Mesothelial cell of epicardium (in vitro differentiated cells): ENCODE data around the gene CASZ1. TPM values are rescaled to one million over a fixed set of nuclear protein-coding genes. Genes with fewer than 3 reads are reported as not detected.

ENCODE experiments used
- DNase-seq, 2 experiments: peaks; one replicate each; pipeline ENCODE4 v3.0.0; 2021; ENCODE audit warnings: low spot score in 2 of 2; ENCODE audit not compliant: unreplicated experiment in 2 of 2
- H3K27ac Mint-ChIP-seq: 2 replicates; pipeline ENCODE4 v1.8.0; 2021; ENCODE audit warnings: mixed read lengths
- H3K27me3 Mint-ChIP-seq: 2 replicates; pipeline ENCODE4 v1.8.0; 2021; ENCODE audit warnings: low read depth, mixed read lengths
- H3K36me3 Mint-ChIP-seq: 2 replicates; pipeline ENCODE4 v1.8.0; 2021; ENCODE audit warnings: mixed read lengths
- H3K4me1 Mint-ChIP-seq: 2 replicates; pipeline ENCODE4 v1.8.0; 2021; ENCODE audit warnings: mixed read lengths
- H3K4me3 Mint-ChIP-seq: 2 replicates; pipeline ENCODE4 v1.8.0; 2021; ENCODE audit warnings: mild to moderate bottlenecking, moderate library complexity, mixed read lengths
- H3K9me3 Mint-ChIP-seq: 2 replicates; pipeline ENCODE4 v1.8.0; 2021; ENCODE audit warnings: mixed read lengths
- total RNA-seq: library from RNA; stranded (reverse); gene quantifications from 3 replicates; pipeline ENCODE4 v1.2.1, GENCODE V29; 2021
- TF ChIP-seq, protein P1 (sequence below): fragments of 200-600 bp; sonication (generic); IDR thresholded peaks from one replicate; pipeline ENCODE4 v1.5.0; 2021; ENCODE audit warnings: antibody characterized with exemption; ENCODE audit not compliant: unreplicated experiment

The CASZ1 gene
- total RNA-seq, 1 donor from 2014 or later = 8.9 TPM

DNA sequence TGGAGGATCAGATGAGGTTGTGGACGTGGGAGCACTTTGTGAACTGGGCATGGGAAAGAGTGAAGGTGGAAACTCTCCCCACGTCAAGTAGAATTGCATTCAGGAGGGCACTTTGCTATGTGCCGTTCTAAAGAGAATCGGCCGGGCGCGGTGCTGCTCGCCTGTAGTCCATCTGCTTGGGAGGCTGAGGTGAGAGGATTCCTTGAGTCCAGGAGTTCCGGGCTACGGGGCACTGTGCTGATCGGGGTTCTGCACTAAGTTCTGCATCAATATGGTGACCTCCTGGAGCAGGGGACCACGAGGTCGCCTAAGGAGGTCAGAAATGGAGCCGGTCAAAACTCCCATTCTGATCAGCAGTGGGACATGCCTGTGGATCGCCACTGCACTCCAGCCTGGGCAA, 179.8 kb downstream of the CASZ1 start:
- no peaks in the 10 kb centered on the region for H3K27me3 Mint-ChIP-seq
- H3K36me3 Mint-ChIP-seq = peaks cover 2% of the 10 kb centered on the region
- TF ChIP-seq, protein P1, sequence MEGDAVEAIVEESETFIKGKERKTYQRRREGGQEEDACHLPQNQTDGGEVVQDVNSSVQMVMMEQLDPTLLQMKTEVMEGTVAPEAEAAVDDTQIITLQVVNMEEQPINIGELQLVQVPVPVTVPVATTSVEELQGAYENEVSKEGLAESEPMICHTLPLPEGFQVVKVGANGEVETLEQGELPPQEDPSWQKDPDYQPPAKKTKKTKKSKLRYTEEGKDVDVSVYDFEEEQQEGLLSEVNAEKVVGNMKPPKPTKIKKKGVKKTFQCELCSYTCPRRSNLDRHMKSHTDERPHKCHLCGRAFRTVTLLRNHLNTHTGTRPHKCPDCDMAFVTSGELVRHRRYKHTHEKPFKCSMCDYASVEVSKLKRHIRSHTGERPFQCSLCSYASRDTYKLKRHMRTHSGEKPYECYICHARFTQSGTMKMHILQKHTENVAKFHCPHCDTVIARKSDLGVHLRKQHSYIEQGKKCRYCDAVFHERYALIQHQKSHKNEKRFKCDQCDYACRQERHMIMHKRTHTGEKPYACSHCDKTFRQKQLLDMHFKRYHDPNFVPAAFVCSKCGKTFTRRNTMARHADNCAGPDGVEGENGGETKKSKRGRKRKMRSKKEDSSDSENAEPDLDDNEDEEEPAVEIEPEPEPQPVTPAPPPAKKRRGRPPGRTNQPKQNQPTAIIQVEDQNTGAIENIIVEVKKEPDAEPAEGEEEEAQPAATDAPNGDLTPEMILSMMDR = no peak
- H3K4me3 Mint-ChIP-seq = no peak overlapping the region
- no peak for DNase-seq
- no peaks in the 10 kb centered on the region for H3K4me1 Mint-ChIP-seq
- no peak overlapping the region for H3K27ac Mint-ChIP-seq
- H3K9me3 Mint-ChIP-seq = no peaks in the 10 kb centered on the region

DNA sequence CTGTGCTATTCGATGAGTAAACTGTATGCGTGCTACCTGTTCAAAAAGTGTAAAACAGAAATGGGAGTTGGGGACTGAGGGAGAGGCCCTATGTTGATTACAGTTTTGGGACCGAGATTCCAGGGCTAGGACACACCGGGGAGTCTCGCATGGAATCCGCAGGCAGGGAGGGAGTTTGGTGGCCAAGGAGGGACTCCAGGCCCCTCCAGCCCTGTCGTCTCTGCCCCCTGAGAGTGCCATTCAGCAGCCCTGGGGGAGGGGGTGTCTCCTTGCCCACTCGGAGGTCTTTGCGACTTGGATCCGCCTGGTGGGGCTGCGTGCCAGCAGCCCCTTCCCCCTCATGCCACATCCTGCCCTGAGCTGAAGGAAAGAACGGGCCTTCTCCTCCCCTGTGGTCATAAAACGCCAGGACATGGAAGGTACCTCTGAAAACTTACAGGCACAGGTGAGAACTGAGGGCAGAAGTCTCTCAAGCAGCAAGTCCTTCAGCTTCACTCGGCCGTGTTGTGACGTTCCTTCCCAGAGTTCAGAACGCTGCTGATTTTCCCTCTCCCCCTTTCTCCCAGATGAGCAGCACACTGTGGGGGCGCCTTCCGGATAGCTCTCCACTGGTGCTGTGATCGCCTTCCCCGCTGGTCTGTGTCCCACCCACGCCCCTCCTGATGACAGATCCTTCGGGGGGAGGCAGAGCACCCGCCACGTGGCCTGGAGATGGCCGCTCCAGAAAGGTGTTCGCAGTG, 180.3 kb downstream of the CASZ1 start:
- Mint-ChIP-seq H3K36me3 (peaks cover 2% of the 10 kb centered on the region), H3K27ac (no peak overlapping the region), H3K4me3 (no peak overlapping the region), H3K27me3 (no peaks in the 10 kb centered on the region), H3K9me3 (no peaks in the 10 kb centered on the region), H3K4me1 (no peaks in the 10 kb centered on the region)
- TF ChIP-seq, protein P1 = no peak
- no peak for DNase-seq

DNA sequence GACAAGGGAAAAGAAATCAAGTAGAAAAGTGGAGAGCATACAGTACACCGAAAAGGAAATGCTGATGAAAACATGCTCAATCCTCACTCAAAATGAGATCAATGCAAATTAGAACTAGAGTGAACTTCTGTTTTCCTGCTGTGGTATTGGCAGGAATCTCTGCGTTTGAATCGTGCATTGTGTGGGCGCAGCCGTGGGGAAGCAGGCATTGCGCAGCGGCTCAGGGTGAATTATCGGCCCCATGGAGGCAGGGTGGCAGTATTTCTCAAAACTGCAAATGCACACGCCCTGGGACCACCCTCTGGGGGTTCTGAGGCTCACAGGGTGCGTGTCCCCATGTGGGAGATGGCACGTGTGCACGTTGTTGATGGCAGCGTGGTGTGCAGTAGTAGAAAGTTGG, 181.1 kb downstream of the CASZ1 start:
- H3K27ac Mint-ChIP-seq = no peak overlapping the region
- no peaks in the 10 kb centered on the region for H3K9me3 Mint-ChIP-seq

DNA sequence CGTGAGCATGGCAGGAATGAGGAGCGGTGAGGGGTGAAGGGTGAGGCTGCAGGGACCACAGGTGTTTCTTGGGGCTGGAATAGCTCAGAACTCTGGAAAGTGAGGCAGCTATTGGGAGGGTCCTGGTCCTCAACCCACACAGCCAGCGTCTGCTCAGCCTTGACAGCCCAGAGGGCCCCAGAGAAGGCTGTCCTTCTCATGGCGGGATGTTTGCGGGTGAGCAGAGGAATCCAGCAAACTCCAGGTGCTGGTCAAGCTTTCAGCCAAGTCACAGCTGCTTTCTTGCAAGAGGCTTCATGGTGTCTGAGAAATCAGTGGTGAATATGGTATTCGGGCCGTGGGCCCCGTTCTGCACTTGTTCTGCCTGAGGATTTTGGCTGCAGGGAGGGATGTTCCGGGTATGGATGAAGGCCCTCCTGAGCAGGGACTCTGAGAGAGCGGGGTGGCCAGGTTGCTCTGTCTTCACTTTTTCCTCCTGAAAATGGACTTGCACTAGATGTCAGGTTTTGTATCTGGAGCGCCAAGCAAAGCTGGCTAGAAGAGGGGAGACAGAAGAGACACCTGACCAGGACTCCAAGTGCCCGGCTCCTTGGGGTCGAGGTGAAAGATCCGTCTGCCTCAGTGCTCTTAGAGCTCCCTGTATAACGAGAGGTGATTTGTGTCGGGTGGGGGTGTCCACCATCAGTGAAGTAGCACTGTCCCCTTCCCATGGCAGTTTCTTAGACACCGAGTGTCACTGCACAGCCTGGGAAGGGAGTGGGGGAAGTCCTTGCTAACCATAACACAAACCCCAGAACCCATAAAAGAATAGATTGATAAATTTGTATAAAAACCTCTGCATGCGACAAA, 181.8 kb downstream of the CASZ1 start:
- DNase-seq = no peak
- H3K27ac Mint-ChIP-seq = no peak overlapping the region

More for the DNA sequence above, 181.1 kb downstream of the CASZ1 start:
- no peak overlapping the region for H3K4me3 Mint-ChIP-seq
- TF ChIP-seq, protein P1 = no peak
- H3K36me3 Mint-ChIP-seq = peaks cover 4% of the 10 kb centered on the region
- no peak for DNase-seq
- H3K4me1 Mint-ChIP-seq = no peaks in the 10 kb centered on the region
- no peaks in the 10 kb centered on the region for H3K27me3 Mint-ChIP-seq

DNA sequence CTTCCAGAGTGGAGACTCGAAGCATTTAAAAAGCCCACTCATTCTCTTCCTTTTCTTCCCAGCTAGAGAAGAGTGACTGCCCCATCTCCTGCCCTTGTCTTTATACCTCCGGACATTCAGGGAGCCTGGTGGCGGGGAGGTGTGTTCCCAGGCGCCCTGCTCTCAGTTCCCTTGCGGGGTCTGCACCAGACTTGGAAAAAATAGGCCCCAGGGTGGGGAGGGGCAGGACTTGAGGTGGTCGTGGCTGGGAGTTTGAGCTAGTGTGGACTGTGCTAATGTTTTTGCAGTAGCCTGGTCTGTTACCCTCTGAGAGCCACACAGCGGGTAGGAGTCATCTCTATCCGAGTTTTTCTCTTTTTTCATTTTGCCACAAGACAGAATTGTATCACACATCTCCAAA, 182.6 kb downstream of the CASZ1 start:
- H3K27me3 Mint-ChIP-seq = no peaks in the 10 kb centered on the region
- H3K27ac Mint-ChIP-seq = no peak overlapping the region
- TF ChIP-seq, protein P1 = no peak
- H3K36me3 Mint-ChIP-seq = peaks cover 6% of the 10 kb centered on the region
- H3K4me1 Mint-ChIP-seq = no peaks in the 10 kb centered on the region
- H3K9me3 Mint-ChIP-seq = peaks cover 7% of the 10 kb centered on the region
- no peak overlapping the region for H3K4me3 Mint-ChIP-seq
- DNase-seq = no peak

More for the DNA sequence above, 181.8 kb downstream of the CASZ1 start:
- Mint-ChIP-seq H3K4me3 (no peak overlapping the region), H3K9me3 (no peaks in the 10 kb centered on the region), H3K27me3 (no peaks in the 10 kb centered on the region), H3K36me3 (peaks cover 4% of the 10 kb centered on the region), H3K4me1 (no peaks in the 10 kb centered on the region)
- TF ChIP-seq, protein P1 = no peak
